ENCODE results near the gene BZW2. TPM values are rescaled to one million over a fixed set of nuclear protein-coding genes. Genes with fewer than 3 reads are reported as not detected.
"Not testable (repeated sequence)": the region's sequence is repeated elsewhere in the genome, so short reads cannot be mapped to it uniquely, and the experiment has no call there.

The BZW2 gene
- total RNA-seq, 4 donors from 2014 or later = 50.2 to 69.3 (median 52.3) TPM

DNA sequence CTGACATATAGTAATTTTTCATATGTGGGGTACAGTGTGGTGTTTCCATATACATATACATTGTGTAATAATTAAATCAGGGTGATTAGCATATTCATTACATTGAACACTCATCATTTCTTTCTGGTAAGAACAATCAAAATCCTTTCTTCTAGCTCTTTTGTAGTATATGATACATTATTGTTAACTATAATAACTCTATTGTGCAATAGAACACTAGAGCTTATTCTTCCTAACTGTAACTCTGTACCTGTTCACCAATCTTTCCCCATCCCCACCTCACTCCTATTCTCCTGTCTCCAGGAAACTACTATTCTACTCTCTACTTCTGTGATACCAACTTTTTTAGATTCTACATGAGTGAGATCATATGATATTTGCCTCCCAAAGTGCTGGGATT is 9.4 kb downstream of the BZW2 start:
- Histone ChIP-seq H3K4me1 (peaks cover 0 to 19% (median 5%) of the 10 kb centered on the region in 4 donors), H3K4me3 (no peak overlapping the region), H3K27me3 (no peaks in the 10 kb centered on the region), H3K36me3 (no peaks in the 10 kb centered on the region), H3K27ac (no peak overlapping the region), H3K9me3 (no peaks in the 10 kb centered on the region)
- no peak for DNase-seq (ENCODE audit: low spot score in 2 of 2)
- TF ChIP-seq, protein P1, sequence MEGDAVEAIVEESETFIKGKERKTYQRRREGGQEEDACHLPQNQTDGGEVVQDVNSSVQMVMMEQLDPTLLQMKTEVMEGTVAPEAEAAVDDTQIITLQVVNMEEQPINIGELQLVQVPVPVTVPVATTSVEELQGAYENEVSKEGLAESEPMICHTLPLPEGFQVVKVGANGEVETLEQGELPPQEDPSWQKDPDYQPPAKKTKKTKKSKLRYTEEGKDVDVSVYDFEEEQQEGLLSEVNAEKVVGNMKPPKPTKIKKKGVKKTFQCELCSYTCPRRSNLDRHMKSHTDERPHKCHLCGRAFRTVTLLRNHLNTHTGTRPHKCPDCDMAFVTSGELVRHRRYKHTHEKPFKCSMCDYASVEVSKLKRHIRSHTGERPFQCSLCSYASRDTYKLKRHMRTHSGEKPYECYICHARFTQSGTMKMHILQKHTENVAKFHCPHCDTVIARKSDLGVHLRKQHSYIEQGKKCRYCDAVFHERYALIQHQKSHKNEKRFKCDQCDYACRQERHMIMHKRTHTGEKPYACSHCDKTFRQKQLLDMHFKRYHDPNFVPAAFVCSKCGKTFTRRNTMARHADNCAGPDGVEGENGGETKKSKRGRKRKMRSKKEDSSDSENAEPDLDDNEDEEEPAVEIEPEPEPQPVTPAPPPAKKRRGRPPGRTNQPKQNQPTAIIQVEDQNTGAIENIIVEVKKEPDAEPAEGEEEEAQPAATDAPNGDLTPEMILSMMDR (IDR thresholded peaks at IDR 0.05) = no peak
- TF ChIP-seq POLR2A (IDR thresholded peaks at IDR 0.05) = no peak
- no peak for TF ChIP-seq EP300 (IDR thresholded peaks at IDR 0.05)

DNA sequence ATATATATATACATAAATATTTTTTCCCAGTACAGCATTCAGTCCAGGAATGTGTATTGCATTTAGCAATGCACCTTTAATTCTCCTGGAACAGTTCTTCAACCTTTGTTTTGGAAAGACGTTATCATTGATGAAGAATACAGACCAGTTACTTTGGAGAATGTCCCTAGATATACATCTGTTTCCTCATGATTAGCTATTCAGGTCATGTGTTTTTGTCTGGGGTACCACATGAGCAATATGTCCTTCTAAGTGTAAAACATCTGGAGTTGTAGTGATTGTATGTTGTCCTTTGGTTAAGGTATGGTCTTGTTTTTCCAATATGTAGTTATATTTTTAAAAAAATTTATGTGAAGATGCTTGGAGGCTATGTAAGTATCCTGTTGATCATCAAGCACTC is 10.2 kb downstream of the BZW2 start:
- Histone ChIP-seq H3K27me3 (no peaks in the 10 kb centered on the region), H3K9me3 (no peaks in the 10 kb centered on the region), H3K4me1 (peaks cover 0 to 21% (median 5%) of the 10 kb centered on the region in 4 donors), H3K27ac (no peak overlapping the region), H3K36me3 (no peaks in the 10 kb centered on the region), H3K4me3 (no peak overlapping the region)
- no peak for DNase-seq (ENCODE audit: low spot score in 2 of 2)
- WGBS, 2 donors = 78 to 83% methylated on average over 1 of the region's 1 CpG
- TF ChIP-seq EP300 (IDR thresholded peaks at IDR 0.05) (no peak), POLR2A (IDR thresholded peaks at IDR 0.05) (no peak)
- TF ChIP-seq, protein P1 (IDR thresholded peaks at IDR 0.05) = no peak

- Histone ChIP-seq H3K27ac (no peak overlapping the region), H3K27me3 (no peaks in the 10 kb centered on the region), H3K4me3 (no peak overlapping the region), H3K9me3 (no peaks in the 10 kb centered on the region), H3K4me1 (peaks cover 0 to 17% (median 5%) of the 10 kb centered on the region in 4 donors), H3K36me3 (no peaks in the 10 kb centered on the region)
- WGBS, 2 donors = 55 to 56% methylated on average over 4 of the region's 4 CpGs
- no peak for DNase-seq (ENCODE audit: low spot score in 2 of 2)
- TF ChIP-seq EP300 (IDR thresholded peaks at IDR 0.05) = no peak
- TF ChIP-seq, protein P1 (IDR thresholded peaks at IDR 0.05) = no peak
- TF ChIP-seq POLR2A (IDR thresholded peaks at IDR 0.05) = no peak
Observed at GRCh38 chr7:16657656-16658279, 11.8 kb downstream of the BZW2 start.

DNA sequence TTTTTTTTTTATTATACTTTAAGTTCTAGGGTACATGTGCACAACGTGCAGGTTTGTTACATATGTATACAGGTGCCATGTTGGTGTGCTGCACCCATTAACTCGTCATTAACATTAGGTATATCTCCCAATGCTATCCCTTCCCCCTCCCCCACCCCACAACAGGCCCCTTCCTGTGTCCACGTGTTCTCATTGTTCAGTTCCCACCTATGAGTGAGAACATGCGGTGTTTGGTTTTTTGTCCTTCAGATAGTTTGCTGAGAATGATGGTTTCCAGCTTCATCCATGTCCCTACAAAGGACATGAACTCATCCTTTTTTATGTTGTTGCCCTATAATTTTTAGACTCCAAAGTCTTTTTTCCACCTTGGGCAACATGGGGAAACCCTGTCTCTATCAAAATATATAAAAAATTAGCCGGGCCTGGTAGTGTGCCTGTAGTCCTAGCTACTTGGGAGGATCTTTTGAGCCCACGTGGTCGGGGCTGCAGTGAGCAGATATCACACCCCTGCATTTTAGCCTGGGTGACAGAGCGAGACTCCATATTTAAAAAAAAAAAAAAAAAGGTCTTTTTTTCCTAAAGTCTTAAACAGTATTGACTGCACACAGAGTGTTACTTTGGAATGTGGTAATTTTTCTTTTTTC is 14.0 kb downstream of the BZW2 start:
- H3K27me3 ChIP-seq; H3K9me3 ChIP-seq; DNase-seq (ENCODE audit: low spot score in 2 of 2); H3K27ac ChIP-seq; H3K4me3 ChIP-seq; H3K36me3 ChIP-seq: not testable (repeated sequence)
- peaks cover 0 to 17% (median 5%) of the 10 kb centered on the region in 4 donors for H3K4me1 ChIP-seq
- 81 to 82% methylated on average over 8 of the region's 8 CpGs for WGBS, 2 donors

DNA sequence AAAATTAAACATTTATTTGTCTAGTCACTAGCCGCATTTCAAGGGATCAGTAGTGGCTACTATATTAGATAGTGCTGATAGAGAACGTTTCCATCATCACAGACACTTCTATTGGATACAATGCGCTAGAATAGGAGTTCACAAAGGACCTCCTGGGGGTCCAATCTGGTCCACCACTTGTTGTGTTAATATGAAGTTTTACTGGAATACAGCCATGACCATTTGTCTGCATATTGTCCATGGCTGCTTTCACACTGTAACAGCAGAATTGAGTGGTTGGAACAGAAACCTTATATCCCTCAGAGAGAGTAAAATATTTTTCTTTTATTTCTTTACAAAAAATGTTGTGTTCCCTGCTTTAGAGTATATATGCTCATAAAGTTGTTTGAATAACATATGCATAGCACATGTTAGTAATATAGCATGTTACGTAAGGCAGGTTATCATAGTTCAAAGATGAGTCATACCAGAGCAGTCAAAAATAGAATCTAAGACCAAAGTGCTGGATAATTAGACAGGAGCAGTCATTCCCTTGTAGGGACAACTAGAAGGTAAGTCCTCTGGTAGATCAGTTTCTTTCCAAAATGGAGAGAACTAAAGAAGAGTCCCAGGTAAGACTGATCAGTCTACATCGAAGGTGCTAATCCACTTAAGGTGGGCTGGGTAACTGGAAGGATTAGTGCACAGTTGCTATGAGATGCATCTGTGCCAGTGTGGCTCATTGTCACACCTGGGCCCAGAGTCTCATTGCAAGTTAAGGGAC is 14.9 kb downstream of the BZW2 start:
- WGBS, 2 donors = 77 to 83% methylated on average over 5 of the region's 5 CpGs
- Histone ChIP-seq H3K4me1 (peaks cover 0 to 17% (median 5%) of the 10 kb centered on the region in 4 donors), H3K4me3 (no peak overlapping the region), H3K27ac (no peak overlapping the region), H3K9me3 (no peaks in the 10 kb centered on the region), H3K36me3 (no peaks in the 10 kb centered on the region), H3K27me3 (no peaks in the 10 kb centered on the region)
- TF ChIP-seq EP300 (IDR thresholded peaks at IDR 0.05) = no peak
- no peak for TF ChIP-seq POLR2A (IDR thresholded peaks at IDR 0.05)
- TF ChIP-seq, protein P1 (IDR thresholded peaks at IDR 0.05) = no peak
- no peak for DNase-seq (ENCODE audit: low spot score in 2 of 2)

Data from tibial nerve (tissue), 4 donors.